MM.1S (cell line): ENCODE data around the gene PGBD5.

Experiments
- CTCF ChIP-seq: fragments of 300-600 bp; sonication (generic); IDR thresholded peaks from 2 replicates; pipeline ENCODE4 v1.5.1; 2016; ENCODE audit warnings: antibody characterized with exemption, low read length, mixed read lengths
- EZH2 ChIP-seq: fragments of 300-600 bp; sonication (generic); optimal IDR thresholded peaks from 2 replicates; pipeline ENCODE3; 2017; ENCODE audit warnings: low read depth, mild to moderate bottlenecking, antibody characterized with exemption, low read length, mixed read lengths
- EZH2phosphoT487 ChIP-seq: fragments of 300-600 bp; sonication (generic); IDR thresholded peaks from 2 replicates; pipeline ENCODE4 v1.6.1; 2018; ENCODE audit warnings: antibody characterized with exemption, low read length

- TF ChIP-seq CTCF (no peak), EZH2 (no peak), EZH2phosphoT487 (no peak)
Measured at GRCh38 chr1:230463326-230463725, 37.2 kb upstream of the PGBD5 start.
